B cell (primary cell): Measurements from ENCODE around the gene VTCN1. TPM values are rescaled to one million over a fixed set of nuclear protein-coding genes. Genes with fewer than 3 reads are reported as not detected.

ENCODE experiments used
- ATAC-seq: fragments of 200-7000 bp; cut with Tn5 transposase; one replicate; pipeline ENCODE4 v1.10.0; 2021; ENCODE audit warnings: low read depth, mild to moderate bottlenecking, moderate number of reproducible peaks, moderate library complexity
- CTCF ChIA-PET: fragments of 350-600 bp; sonication (Branson Sonifier 250); formaldehyde crosslinking; loops from one replicate; lab custom pipeline; 2021; ENCODE audit warnings: antibody characterized with exemption, inconsistent platforms; lab: Charles Lee
- POLR2A ChIA-PET: fragments of 350-600 bp; sonication (Branson Sonifier 250); formaldehyde crosslinking; loops from one replicate; lab custom pipeline; 2021; ENCODE audit warnings: antibody characterized with exemption; lab: Charles Lee
- DNase-seq: peaks from one replicate; pipeline ENCODE4 v3.0.0; 2013
- H2AFZ ChIP-seq: 2 replicates; pipeline ENCODE4 v1.6.1; 2012; ENCODE audit warnings: mild to moderate bottlenecking, low read depth, low read length; ENCODE audit not compliant: insufficient read depth, poor library complexity, severe bottlenecking
- H3K27ac ChIP-seq, 2 donors: 1 replicate in 1 of 2; 2 replicates in 1 of 2; pipeline ENCODE4 v1.5.1; 2012 to 2013; ENCODE audit warnings: low read length in 2 of 2, mild to moderate bottlenecking in 2 of 2, moderate library complexity in 1 of 2
- H3K27me3 ChIP-seq, 4 experiments: fragments of 200-600 bp in 1 of 4; sonication (generic) in 1 of 4; replicated peaks in 1 of 4; 1 replicate in 2 of 4; 2 replicates in 2 of 4; pipeline versions ENCODE4 v1.6.1 to v1.7.0; 2013 to 2016; ENCODE audit warnings: low read length in 3 of 4, mild to moderate bottlenecking in 2 of 4, mixed read lengths in 1 of 4, moderate library complexity in 1 of 4; ENCODE audit not compliant: insufficient read depth in 4 of 4, control insufficient read depth in 3 of 4; ENCODE audit errors: control extremely low read depth in 1 of 4
- H3K36me3 ChIP-seq, 2 experiments: replicated peaks in 1 of 2; 1 replicate in 1 of 2; 2 replicates in 1 of 2; pipeline versions ENCODE4 v1.6.1 to v1.7.1; 2013; ENCODE audit warnings: low read length in 1 of 2; ENCODE audit not compliant: insufficient read depth in 2 of 2, control insufficient read depth in 1 of 2; ENCODE audit errors: control extremely low read depth in 1 of 2, extremely low read depth in 1 of 2
- H3K4me1 ChIP-seq, 2 donors: fragments of 200-600 bp in 1 of 2; sonication (generic) in 1 of 2; 1 replicate in 1 of 2; 2 replicates in 1 of 2; pipeline versions ENCODE4 v1.5.1 to v1.6.1; 2013 to 2017; ENCODE audit warnings: low read length in 2 of 2; ENCODE audit not compliant: control insufficient read depth in 2 of 2, insufficient read depth in 2 of 2
- H3K4me2 ChIP-seq: replicated peaks from 2 replicates; pipeline ENCODE3; 2012; ENCODE audit warnings: mild to moderate bottlenecking, low read depth, low read length; ENCODE audit not compliant: poor library complexity, severe bottlenecking
- H3K4me3 ChIP-seq, 5 experiments: fragments of 200-600 bp in 1 of 5; sonication (generic) in 1 of 5; 1 replicate in 3 of 5; 2 replicates in 2 of 5; pipeline versions ENCODE4 v1.5.1 to v1.7.0; 2011 to 2016; ENCODE audit warnings: low read length in 4 of 5, mild to moderate bottlenecking in 4 of 5, low read depth in 2 of 5, control low read depth in 1 of 5, moderate library complexity in 1 of 5; ENCODE audit not compliant: insufficient read depth in 1 of 5; ENCODE audit errors: control extremely low read depth in 1 of 5, extremely low read depth in 1 of 5
- H3K79me2 ChIP-seq: fragments of 200-600 bp; sonication (generic); one replicate; pipeline ENCODE4 v1.6.0; 2016; ENCODE audit warnings: low read length; ENCODE audit not compliant: control insufficient read depth, insufficient read depth
- H3K9ac ChIP-seq: fragments of 200-600 bp; sonication (generic); 2 replicates; pipeline ENCODE4 v1.6.1; 2017; ENCODE audit warnings: mild to moderate bottlenecking, low read length, moderate library complexity
- H3K9me3 ChIP-seq, 3 donors: one replicate each; pipeline versions ENCODE4 v1.6.1 to v1.7.1; 2013; ENCODE audit warnings: low read length in 2 of 3; ENCODE audit not compliant: control insufficient read depth in 2 of 3, insufficient read depth in 1 of 3; ENCODE audit errors: control extremely low read depth in 1 of 3
- H4K20me1 ChIP-seq: 2 replicates; pipeline ENCODE4 v1.6.0; 2012; ENCODE audit warnings: mild to moderate bottlenecking, low read length; ENCODE audit not compliant: insufficient read depth, control insufficient read depth, poor library complexity, severe bottlenecking
- H3K27ac Mint-ChIP-seq: one replicate; pipeline ENCODE4 v1.8.0; 2021; ENCODE audit warnings: mixed read lengths
- H3K27me3 Mint-ChIP-seq: one replicate; pipeline ENCODE4 v1.8.0; 2021; ENCODE audit warnings: mixed read lengths
- H3K4me1 Mint-ChIP-seq: one replicate; pipeline ENCODE4 v1.8.0; 2021; ENCODE audit warnings: mixed read lengths
- H3K4me3 Mint-ChIP-seq: one replicate; pipeline ENCODE4 v1.8.0; 2021; ENCODE audit warnings: mixed read lengths
- H3K9me3 Mint-ChIP-seq: one replicate; pipeline ENCODE4 v1.8.0; 2022; ENCODE audit warnings: mixed read lengths; ENCODE audit not compliant: insufficient read depth
- CTCF ChIP-seq: fragments of 200-600 bp; IDR thresholded peaks from one replicate; pipeline ENCODE4 v1.8.0; 2022; ENCODE audit warnings: antibody characterized with exemption, mild to moderate bottlenecking
- EZH2 ChIP-seq: IDR thresholded peaks from 2 replicates; pipeline ENCODE4 v1.6.1; 2012; ENCODE audit warnings: borderline replicate concordance, low read depth, mild to moderate bottlenecking, moderate library complexity, low read length; ENCODE audit not compliant: insufficient read depth, poor library complexity, severe bottlenecking
- WGBS: methylation state at CpG from one replicate; pipeline ENCODE4 v1.1.5; 2013; ENCODE audit warnings: missing lambda C conversion rate; ENCODE audit not compliant: insufficient coverage; 5-methylcytosine and 5-hydroxymethylcytosine counted together
- intact Hi-C: fragments of 100-400 bp; cut with micrococcal nuclease; formaldehyde crosslinking; loops from one replicate; pipeline ENCODE4 v1.10.0; 2022
- polyA plus RNA-seq: library from polyadenylated mRNA; depleted of rRNA; stranded (reverse); fragments of >200 nt; gene quantifications from 2 replicates; pipeline ENCODE4 v1.2.3, GENCODE V29; 2012
- total RNA-seq, 2 donors: library from RNA; stranded (reverse); fragments of 120-200 nt in 1 of 2; gene quantifications; 1 replicate in 1 of 2; 2 replicates in 1 of 2; pipeline versions ENCODE4 v1.2.3 to v1.2.4, GENCODE V29; 2013 to 2022

Gene VTCN1
- total and polyA plus RNA-seq, 2 donors (not counting 1 experiment from before 2014, with no cell fraction given), result not detected

GRCh38 chr1:117146072-117146471, 64.7 kb downstream of the VTCN1 start:
- TF ChIP-seq EZH2 (no peak), CTCF (no peak)
- intact Hi-C loops, result no loop called here
- no peaks in the 10 kb centered on the region for H3K36me3 ChIP-seq
- Mint-ChIP-seq H3K27me3 (peaks cover 20% of the 10 kb centered on the region), H3K27ac (no peak overlapping the region), H3K4me1 (no peaks in the 10 kb centered on the region), H3K4me3 (no peak overlapping the region), H3K9me3 (no peaks in the 10 kb centered on the region)
- no peaks in the 10 kb centered on the region for H3K9me3 ChIP-seq
- H3K4me3 ChIP-seq, result no peak overlapping the region
- no CpG with 5 or more reads among the region's 2 CpGs for WGBS
- no peak overlapping the region for H2AFZ ChIP-seq
- H3K4me1 ChIP-seq, result no peaks in the 10 kb centered on the region
- peaks cover 0 to 4% (median 0%) of the 10 kb centered on the region in 4 experiments for H3K27me3 ChIP-seq
- ChIA-PET POLR2A (no interaction called here), CTCF (interaction anchor here (1.5 kb wide), 1 partner anchor 18 kb away, joined by 4 read pairs; no protein-coding TSS in a partner anchor)
- H3K79me2 ChIP-seq, result no peaks in the 10 kb centered on the region
- no peak for DNase-seq
- H4K20me1 ChIP-seq, result no peaks in the 10 kb centered on the region
- no peak for ATAC-seq
- H3K4me2 ChIP-seq, result no peak overlapping the region
- H3K9ac ChIP-seq, result no peak overlapping the region
- H3K27ac ChIP-seq, result no peak overlapping the region

GRCh38 chr1:117143871-117144270, 66.9 kb downstream of the VTCN1 start:
- ATAC-seq (no peak), DNase-seq (no peak)
- Mint-ChIP-seq H3K4me1 (no peaks in the 10 kb centered on the region), H3K9me3 (no peaks in the 10 kb centered on the region), H3K4me3 (no peak overlapping the region), H3K27ac (no peak overlapping the region), H3K27me3 (peaks cover 20% of the 10 kb centered on the region)
- no peak overlapping the region for H3K27ac ChIP-seq
- H4K20me1 ChIP-seq, result no peaks in the 10 kb centered on the region
- intact Hi-C loops, result no loop called here
- TF ChIP-seq EZH2, result no peak
- no peak for TF ChIP-seq CTCF
- H3K4me2 ChIP-seq, result no peak overlapping the region
- no peaks in the 10 kb centered on the region for H3K4me1 ChIP-seq
- H3K9me3 ChIP-seq, result no peaks in the 10 kb centered on the region
- ChIA-PET POLR2A (no interaction called here), CTCF (no interaction called here)
- WGBS, result 100% methylated on average over 1 of the region's 3 CpGs
- H3K27me3 ChIP-seq, result peaks cover 0 to 4% (median 0%) of the 10 kb centered on the region in 4 experiments
- no peaks in the 10 kb centered on the region for H3K36me3 ChIP-seq
- no peak overlapping the region for H3K4me3 ChIP-seq
- no peak overlapping the region for H3K9ac ChIP-seq
- no peak overlapping the region for H2AFZ ChIP-seq
- no peaks in the 10 kb centered on the region for H3K79me2 ChIP-seq
